ENCODE results near the gene RPL13.

Gene RPL13

GRCh38 chr16:89560378-89561141, at the start of gene RPL13:
RPL13 (plus strand) TSS chr16:89560682; CDS start chr16:89560960, 278 bp downstream.
- peak; percentile 67 to 95 (median 90) for DNase-seq

GRCh38 chr16:89511374-89511773, 49.1 kb upstream of the RPL13 start:
- no peak for DNase-seq

- DNase-seq: no peak
Observed at GRCh38 chr16:89512453-89512852, 48.0 kb upstream of the RPL13 start.

- no peak for DNase-seq
Observed at GRCh38 chr16:89517128-89517527, 43.4 kb upstream of the RPL13 start.

- no peak for DNase-seq
Observed at GRCh38 chr16:89519881-89520280, 40.6 kb upstream of the RPL13 start.

- no peak for DNase-seq
Observed at GRCh38 chr16:89522287-89522686, 38.2 kb upstream of the RPL13 start.

- no peak for DNase-seq
Observed at GRCh38 chr16:89523680-89524344, 36.7 kb upstream of the RPL13 start.

- no peak for DNase-seq
Observed at GRCh38 chr16:89525146-89525913, 35.2 kb upstream of the RPL13 start.

GRCh38 chr16:89529097-89529496, 31.4 kb upstream of the RPL13 start:
- DNase-seq: no peak

GRCh38 chr16:89530401-89531381, 29.8 kb upstream of the RPL13 start:
- no peak for DNase-seq

GRCh38 chr16:89531821-89532526, 28.5 kb upstream of the RPL13 start:
- DNase-seq: no peak

- peak in 7 of 14 donors; percentile 2 to 43 (median 20) for DNase-seq
Observed at GRCh38 chr16:89534252-89534756, 26.2 kb upstream of the RPL13 start.

GRCh38 chr16:89536371-89536770, 24.1 kb upstream of the RPL13 start:
- DNase-seq: no peak

GRCh38 chr16:89536886-89537548, 23.5 kb upstream of the RPL13 start:
- DNase-seq: peak in 11 of 14 donors; percentile 29 to 77 (median 45)

GRCh38 chr16:89537549-89537925, 22.9 kb upstream of the RPL13 start:
- DNase-seq: peak in 4 of 14 donors; percentile 12 to 53 (median 30)

- no peak for DNase-seq
Observed at GRCh38 chr16:89538286-89538685, 22.2 kb upstream of the RPL13 start.

GRCh38 chr16:89540557-89540956, 19.9 kb upstream of the RPL13 start:
- no peak for DNase-seq

- DNase-seq: no peak
Observed at GRCh38 chr16:89541792-89542191, 18.7 kb upstream of the RPL13 start.

GRCh38 chr16:89544113-89544512, 16.4 kb upstream of the RPL13 start:
- no peak for DNase-seq

GRCh38 chr16:89544713-89545043, 15.8 kb upstream of the RPL13 start:
- no peak for DNase-seq
